ENCODE results near the gene CARS1. TPM values are rescaled to one million over a fixed set of nuclear protein-coding genes. Genes with fewer than 3 reads are reported as not detected.

CARS1 gene
- total and polyA plus RNA-seq, 2 of the 8 experiments (the other 6 are each of a cell fraction or from before 2014, with no cell fraction given): 44.1 to 100 TPM

DNA sequence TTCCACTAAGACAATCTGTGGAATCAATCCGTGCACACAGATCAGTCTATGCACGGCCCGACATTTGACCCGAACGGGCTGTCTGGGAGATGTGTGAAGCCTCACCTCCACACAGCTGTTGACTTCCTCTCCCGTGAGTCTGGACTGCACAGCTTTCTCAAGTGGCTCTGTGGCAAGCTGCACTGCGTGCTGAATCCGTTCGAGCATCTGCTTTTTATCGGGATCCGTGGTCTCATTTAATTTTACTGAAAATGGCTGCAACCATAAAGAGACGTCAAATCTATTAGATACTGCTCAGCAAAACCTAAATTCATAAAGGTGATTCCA, 19.3 kb downstream of the CARS1 start:
- Histone ChIP-seq H3K79me2 (ENCODE audit: control insufficient read depth in 1 of 2, insufficient read depth in 2 of 2, low read length in 2 of 2) (peaks cover 0 to 16% of the 10 kb centered on the region in 2 experiments; a peak in 1 of 4 replicates), H3K14ac (ENCODE audit: insufficient read length) (no peak overlapping the region), H2BK15ac (ENCODE audit: low read length) (no peak overlapping the region), H3K18ac (ENCODE audit: extremely low read depth, low read length) (no peak overlapping the region), H3K79me1 (ENCODE audit: low read depth, low read length) (peaks cover 9% of the 10 kb centered on the region), H4K20me1 (replicated peaks in 1 of 2; ENCODE audit: control insufficient read depth in 1 of 2, insufficient read depth in 2 of 2, low read length in 2 of 2) (peaks cover 10 to 28% of the 10 kb centered on the region in 2 experiments), H3K4me2 (ENCODE audit: insufficient read depth in 1 of 2, low read depth in 2 of 2, low read length in 2 of 2) (no peak overlapping the region), H4K91ac (replicated peaks; ENCODE audit: insufficient read length, low read length) (no peak overlapping the region), H3K9me3 (ENCODE audit: insufficient read depth in 2 of 2, low read depth in 1 of 2, low read length in 1 of 2) (no peaks in the 10 kb centered on the region), H4K5ac (ENCODE audit: insufficient read length, low read depth, low read length) (no peak overlapping the region), H2AFZ (ENCODE audit: low read length) (no peak overlapping the region), H3K9ac (replicated peaks in 1 of 4; ENCODE audit: extremely low read depth in 1 of 4, low read depth in 3 of 4, low read length in 3 of 4) (no peak overlapping the region), H3K4me3 (ENCODE audit: extremely low read depth in 1 of 4, insufficient read depth in 2 of 4, low read depth in 3 of 4, low read length in 4 of 4) (no peak overlapping the region), H2AK5ac (ENCODE audit: low read depth, low read length) (no peak overlapping the region), H2BK120ac (replicated peaks; ENCODE audit: low read depth, low read length) (no peak overlapping the region), H3K4ac (replicated peaks; ENCODE audit: insufficient read length, low read depth, low read length) (no peak overlapping the region), H4K8ac (ENCODE audit: extremely low read depth, insufficient read depth, low read length) (no peak overlapping the region), H3K23ac (ENCODE audit: insufficient read length) (no peak overlapping the region), H3K36me3 (ENCODE audit: control insufficient read depth in 2 of 4, insufficient read depth in 4 of 4, low read length in 3 of 4) (peaks cover 20 to 78% (median 42%) of the 10 kb centered on the region in 4 experiments), H2BK20ac (ENCODE audit: low read length) (no peak overlapping the region), H3K56ac (replicated peaks; ENCODE audit: insufficient read length, low read depth, low read length) (no peak overlapping the region), H3K23me2 (ENCODE audit: low read depth, low read length) (no peaks in the 10 kb centered on the region), H3K27ac (ENCODE audit: low read depth, low read length) (no peak overlapping the region), H3K27me3 (replicated peaks in 1 of 4; ENCODE audit: control insufficient read depth in 3 of 4, extremely low read depth in 1 of 4, insufficient read depth in 3 of 4, low read length in 3 of 4) (no peaks in the 10 kb centered on the region), H2BK12ac (ENCODE audit: low read depth, low read length) (no peak overlapping the region), H3K4me1 (replicated peaks in 1 of 4; ENCODE audit: control insufficient read depth in 3 of 4, insufficient read depth in 4 of 4, low read length in 3 of 4) (no peaks in the 10 kb centered on the region), H2BK5ac (ENCODE audit: low read depth, low read length) (no peak overlapping the region)
- WGBS, 2 experiments (ENCODE audit: extremely low coverage in 1 of 2, insufficient coverage in 1 of 2, insufficient read length in 1 of 2, insufficient replicate concordance in 2 of 2, low coverage in 1 of 2, low lambda C conversion rate in 2 of 2, missing lambda C conversion rate in 1 of 2): 93% methylated on average over 12 of the region's 12 CpGs; no CpG with 5 or more reads in 1 of the 2 experiments
- POLR2A ChIA-PET (ENCODE audit: partially characterized antibody): interaction anchor here (0.9 to 1.9 kb wide), 10 partner anchors 9 to 80 kb away, joined by 3 to 13 read pairs (median 4); partner anchors contain the start of gene CARS1
- FAIRE-seq (no peak), DNase-seq (ENCODE audit: low read depth in 1 of 2, low spot score in 2 of 2) (no peak)
- CTCF ChIA-PET (ENCODE audit: partially characterized antibody): interaction anchor here (0.7 to 20.3 kb wide), 49 partner anchors 9 to 345 kb away, joined by 3 to 434 read pairs (median 5); partner anchors contain the start of gene CARS1
- no peak for TF ChIP-seq MAX (IDR thresholded peaks at IDR 0.05)
- TF ChIP-seq CTBP2 (IDR thresholded peaks at IDR 0.05; ENCODE audit: borderline replicate concordance, insufficient read depth, insufficient read length, low read length): no peak
- TF ChIP-seq BCL11A (IDR thresholded peaks at IDR 0.05; ENCODE audit: low read depth in 2 of 2, low read length in 2 of 2): no peak
- no peak for TF ChIP-seq SIX5 (IDR thresholded peaks at IDR 0.05; ENCODE audit: low read depth, low read length)
- TF ChIP-seq KDM5A (IDR thresholded peaks at IDR 0.05; ENCODE audit: low read length): no peak
- no peak for TF ChIP-seq SRF (IDR thresholded peaks at IDR 0.05; ENCODE audit: low read depth, low read length)
- no peak for TF ChIP-seq TAF7 (optimal IDR thresholded peaks at IDR 0.05; ENCODE audit: borderline replicate concordance, low read depth, low read length)
- no peak for TF ChIP-seq TAF1 (IDR thresholded peaks at IDR 0.05; ENCODE audit: low read depth, low read length)
- no peak for TF ChIP-seq NRF1 (IDR thresholded peaks at IDR 0.05; ENCODE audit: low read depth, low read length)
- TF ChIP-seq SIRT6 (IDR thresholded peaks at IDR 0.05; ENCODE audit: low read length): no peak
- no peak for TF ChIP-seq CHD1 (IDR thresholded peaks at IDR 0.05; ENCODE audit: low read depth, low read length)
- no peak for TF ChIP-seq HDAC2 (IDR thresholded peaks at IDR 0.05; ENCODE audit: borderline replicate concordance in 1 of 2, low read depth in 2 of 2, low read length in 2 of 2)
- no peak for TF ChIP-seq SAP30 (IDR thresholded peaks at IDR 0.05; ENCODE audit: insufficient read depth, insufficient replicate concordance, low read length)
- no peak for TF ChIP-seq CREB1 (IDR thresholded peaks at IDR 0.05)
- TF ChIP-seq SP2 (IDR thresholded peaks at IDR 0.05; ENCODE audit: low read length): no peak
